Measurements from ENCODE around the gene EPHA3.

The EPHA3 gene

DNA sequence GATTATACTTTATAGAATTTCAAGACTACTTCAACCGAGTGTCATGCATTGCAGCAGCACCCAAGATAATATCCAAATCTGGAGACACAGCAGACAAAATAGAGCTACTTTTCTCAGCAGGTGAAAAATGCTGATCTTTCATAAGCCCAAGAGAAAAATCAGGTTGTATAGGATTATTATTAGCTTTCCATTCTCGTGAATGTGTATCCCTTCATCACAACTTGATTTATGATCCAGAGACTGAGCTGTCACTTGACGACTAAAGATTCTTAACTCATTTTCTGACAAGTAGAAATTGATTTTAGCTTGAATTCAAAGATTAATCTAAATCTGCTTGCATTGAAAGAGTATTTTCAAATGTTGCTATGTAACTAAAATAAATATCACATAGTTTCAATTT is 32.4 kb downstream of the EPHA3 start:
- H2AFZ ChIP-seq (ENCODE audit: low read length) = no peak overlapping the region
- WGBS, 2 donors (ENCODE audit: extremely low coverage in 2 of 2, insufficient read length in 2 of 2, insufficient replicate concordance in 1 of 2) = no CpG with 5 or more reads among the region's 3 CpGs
- H3K14ac ChIP-seq (ENCODE audit: low read length) = no peak overlapping the region
- H3K18ac ChIP-seq (ENCODE audit: low read length) = no peak overlapping the region
- DNase-seq (ENCODE audit: low spot score) = no peak
- no peak overlapping the region for H2BK5ac ChIP-seq (ENCODE audit: low read length)
- H2BK12ac ChIP-seq (ENCODE audit: low read length) = no peak overlapping the region
- no peak overlapping the region for H3K4ac ChIP-seq (ENCODE audit: low read length)
- no peak overlapping the region for H2AK5ac ChIP-seq (ENCODE audit: low read depth, low read length)
- no peak overlapping the region for H3K27ac ChIP-seq (replicated peaks; ENCODE audit: low read length)
- no peak overlapping the region for H2BK120ac ChIP-seq (ENCODE audit: low read depth, low read length)
- H4K8ac ChIP-seq (ENCODE audit: low read depth, low read length) = no peak overlapping the region
- H3K36me3 ChIP-seq (replicated peaks in 1 of 2; ENCODE audit: control insufficient read depth in 2 of 2, insufficient read depth in 2 of 2, low read length in 2 of 2) = no peaks in the 10 kb centered on the region
- H4K91ac ChIP-seq (ENCODE audit: low read depth, low read length, poor library complexity) = no peak overlapping the region
- no peak overlapping the region for H3K4me2 ChIP-seq (ENCODE audit: insufficient read depth, low read length, poor library complexity, severe bottlenecking)
- H2BK15ac ChIP-seq (ENCODE audit: low read length) = no peak overlapping the region
- no peaks in the 10 kb centered on the region for H3K27me3 ChIP-seq (ENCODE audit: control insufficient read depth in 3 of 3, insufficient read depth in 3 of 3, low read depth in 1 of 3, low read length in 3 of 3)
- no peak overlapping the region for H3K23ac ChIP-seq (ENCODE audit: low read depth, low read length, poor library complexity)
- no peaks in the 10 kb centered on the region for H3K9me3 ChIP-seq (replicated peaks in 1 of 2; ENCODE audit: control insufficient read depth in 2 of 2, insufficient read depth in 1 of 2, low read depth in 1 of 2, low read length in 2 of 2)
- no peak overlapping the region for H3K4me3 ChIP-seq (ENCODE audit: low read length in 2 of 2)
- no peaks in the 10 kb centered on the region for H3K79me1 ChIP-seq (ENCODE audit: low read depth, low read length)
- H3K4me1 ChIP-seq (ENCODE audit: control insufficient read depth in 2 of 2, insufficient read depth in 1 of 2, low read depth in 1 of 2, low read length in 2 of 2) = no peaks in the 10 kb centered on the region
- no peak overlapping the region for H3K9ac ChIP-seq (ENCODE audit: low read depth, low read length, poor library complexity)

DNA sequence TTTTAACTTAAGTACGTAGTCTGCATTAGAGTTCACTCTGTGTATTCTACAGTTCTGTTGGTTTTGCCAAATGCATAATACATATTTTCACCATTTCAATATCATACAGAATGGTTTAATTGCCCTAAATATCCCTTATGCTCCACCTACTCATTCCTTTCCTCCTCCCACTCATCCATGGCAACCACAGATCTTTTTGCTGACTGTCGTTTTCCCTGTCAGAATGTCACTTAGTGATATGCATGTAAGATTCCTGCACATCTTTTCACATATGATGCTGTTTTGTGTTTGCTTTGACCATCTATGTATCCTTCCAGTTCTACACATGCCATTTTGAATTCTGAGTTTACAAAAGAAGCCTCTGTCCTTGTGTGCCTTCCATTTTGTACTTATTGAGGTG is 36.7 kb downstream of the EPHA3 start:
- Histone ChIP-seq H4K8ac (ENCODE audit: low read depth, low read length) (no peak overlapping the region), H3K27me3 (ENCODE audit: control insufficient read depth in 3 of 3, insufficient read depth in 3 of 3, low read depth in 1 of 3, low read length in 3 of 3) (no peaks in the 10 kb centered on the region), H2AK5ac (ENCODE audit: low read depth, low read length) (no peak overlapping the region), H2BK12ac (ENCODE audit: low read length) (no peak overlapping the region), H3K79me1 (ENCODE audit: low read depth, low read length) (no peaks in the 10 kb centered on the region), H2AFZ (ENCODE audit: low read length) (no peak overlapping the region), H3K9me3 (replicated peaks in 1 of 2; ENCODE audit: control insufficient read depth in 2 of 2, insufficient read depth in 1 of 2, low read depth in 1 of 2, low read length in 2 of 2) (no peaks in the 10 kb centered on the region), H2BK15ac (ENCODE audit: low read length) (no peak overlapping the region), H2BK5ac (ENCODE audit: low read length) (no peak overlapping the region), H3K4ac (ENCODE audit: low read length) (no peak overlapping the region), H2BK120ac (ENCODE audit: low read depth, low read length) (no peak overlapping the region), H3K14ac (ENCODE audit: low read length) (no peak overlapping the region), H3K36me3 (replicated peaks in 1 of 2; ENCODE audit: control insufficient read depth in 2 of 2, insufficient read depth in 2 of 2, low read length in 2 of 2) (no peaks in the 10 kb centered on the region), H3K27ac (replicated peaks; ENCODE audit: low read length) (no peak overlapping the region), H3K4me2 (ENCODE audit: insufficient read depth, low read length, poor library complexity, severe bottlenecking) (no peak overlapping the region), H3K9ac (ENCODE audit: low read depth, low read length, poor library complexity) (no peak overlapping the region), H4K91ac (ENCODE audit: low read depth, low read length, poor library complexity) (no peak overlapping the region), H3K23ac (ENCODE audit: low read depth, low read length, poor library complexity) (no peak overlapping the region), H3K18ac (ENCODE audit: low read length) (no peak overlapping the region), H3K4me1 (ENCODE audit: control insufficient read depth in 2 of 2, insufficient read depth in 1 of 2, low read depth in 1 of 2, low read length in 2 of 2) (no peaks in the 10 kb centered on the region), H3K4me3 (ENCODE audit: low read length in 2 of 2) (no peak overlapping the region)
- DNase-seq (ENCODE audit: low spot score) = no peak
- WGBS, 2 donors (ENCODE audit: extremely low coverage in 2 of 2, insufficient read length in 2 of 2, insufficient replicate concordance in 1 of 2) = no CpG with 5 or more reads among the region's 2 CpGs

DNA sequence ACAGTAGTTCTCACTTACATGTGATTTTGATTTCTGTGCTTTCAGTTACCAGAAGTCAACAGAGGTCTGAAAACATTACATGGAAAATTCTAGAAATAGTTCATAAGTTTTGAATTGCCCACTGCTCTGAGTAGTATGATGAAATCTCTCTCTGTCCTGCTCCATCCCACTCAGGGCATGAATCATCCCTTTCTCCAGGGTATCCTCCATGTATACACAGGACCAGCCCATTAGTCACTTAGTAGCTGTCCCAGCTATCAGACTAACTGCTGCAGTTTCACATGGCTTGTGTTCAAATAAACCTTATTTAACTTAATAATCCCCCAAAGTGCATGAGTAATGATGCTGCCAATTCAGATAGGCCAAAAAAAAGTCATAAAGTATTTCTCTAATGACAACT is 38.6 kb downstream of the EPHA3 start:
- no peak overlapping the region for H4K8ac ChIP-seq (ENCODE audit: low read depth, low read length)
- H3K9me3 ChIP-seq (replicated peaks in 1 of 2; ENCODE audit: control insufficient read depth in 2 of 2, insufficient read depth in 1 of 2, low read depth in 1 of 2, low read length in 2 of 2) = no peaks in the 10 kb centered on the region
- H3K4ac ChIP-seq (ENCODE audit: low read length) = no peak overlapping the region
- H3K27ac ChIP-seq (replicated peaks; ENCODE audit: low read length) = no peak overlapping the region
- no peaks in the 10 kb centered on the region for H3K79me1 ChIP-seq (ENCODE audit: low read depth, low read length)
- H3K18ac ChIP-seq (ENCODE audit: low read length) = no peak overlapping the region
- H3K36me3 ChIP-seq (replicated peaks in 1 of 2; ENCODE audit: control insufficient read depth in 2 of 2, insufficient read depth in 2 of 2, low read length in 2 of 2) = no peaks in the 10 kb centered on the region
- no peak overlapping the region for H2BK120ac ChIP-seq (ENCODE audit: low read depth, low read length)
- H3K9ac ChIP-seq (ENCODE audit: low read depth, low read length, poor library complexity) = no peak overlapping the region
- H2AK5ac ChIP-seq (ENCODE audit: low read depth, low read length) = no peak overlapping the region
- no peak overlapping the region for H2BK15ac ChIP-seq (ENCODE audit: low read length)
- no peak overlapping the region for H2AFZ ChIP-seq (ENCODE audit: low read length)
- H3K4me2 ChIP-seq (ENCODE audit: insufficient read depth, low read length, poor library complexity, severe bottlenecking) = no peak overlapping the region
- H3K23ac ChIP-seq (ENCODE audit: low read depth, low read length, poor library complexity) = no peak overlapping the region
- no peaks in the 10 kb centered on the region for H3K27me3 ChIP-seq (ENCODE audit: control insufficient read depth in 3 of 3, insufficient read depth in 3 of 3, low read depth in 1 of 3, low read length in 3 of 3)
- no peak overlapping the region for H3K4me3 ChIP-seq (ENCODE audit: low read length in 2 of 2)
- no peak overlapping the region for H4K91ac ChIP-seq (ENCODE audit: low read depth, low read length, poor library complexity)
- H3K4me1 ChIP-seq (ENCODE audit: control insufficient read depth in 2 of 2, insufficient read depth in 1 of 2, low read depth in 1 of 2, low read length in 2 of 2) = no peaks in the 10 kb centered on the region
- no peak for DNase-seq (ENCODE audit: low spot score)
- no peak overlapping the region for H2BK5ac ChIP-seq (ENCODE audit: low read length)
- H2BK12ac ChIP-seq (ENCODE audit: low read length) = no peak overlapping the region
- H3K14ac ChIP-seq (ENCODE audit: low read length) = no peak overlapping the region

DNA sequence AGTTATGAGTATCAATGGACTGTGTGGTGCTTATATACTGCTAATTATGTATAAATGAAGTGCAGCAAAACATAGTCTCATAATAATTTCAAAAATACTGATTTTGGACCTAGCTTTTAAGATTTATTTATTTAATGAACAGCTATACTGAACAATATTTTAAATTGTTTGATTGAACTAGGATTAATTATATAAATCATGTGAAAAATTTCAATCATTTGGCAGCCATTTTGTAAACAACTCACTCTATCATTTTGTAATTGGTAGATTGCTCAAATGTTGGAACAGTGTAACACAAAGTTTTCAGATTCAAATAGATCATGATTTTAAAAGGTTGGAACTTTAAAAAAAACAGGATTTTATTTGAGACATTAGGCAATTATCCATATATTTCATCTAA is 47.0 kb downstream of the EPHA3 start:
- Histone ChIP-seq H3K9me3 (replicated peaks in 1 of 2; ENCODE audit: control insufficient read depth in 2 of 2, insufficient read depth in 1 of 2, low read depth in 1 of 2, low read length in 2 of 2) (no peaks in the 10 kb centered on the region), H3K4me3 (ENCODE audit: low read length in 2 of 2) (no peak overlapping the region), H2AK5ac (ENCODE audit: low read depth, low read length) (no peak overlapping the region), H2BK5ac (ENCODE audit: low read length) (no peak overlapping the region), H3K27me3 (ENCODE audit: control insufficient read depth in 3 of 3, insufficient read depth in 3 of 3, low read depth in 1 of 3, low read length in 3 of 3) (peaks cover 0 to 2% (median 0%) of the 10 kb centered on the region in 3 experiments), H2AFZ (ENCODE audit: low read length) (no peak overlapping the region), H3K27ac (replicated peaks; ENCODE audit: low read length) (no peak overlapping the region), H3K23ac (ENCODE audit: low read depth, low read length, poor library complexity) (no peak overlapping the region), H2BK12ac (ENCODE audit: low read length) (no peak overlapping the region), H3K18ac (ENCODE audit: low read length) (no peak overlapping the region), H3K9ac (ENCODE audit: low read depth, low read length, poor library complexity) (no peak overlapping the region), H2BK15ac (ENCODE audit: low read length) (no peak overlapping the region), H3K4me1 (ENCODE audit: control insufficient read depth in 2 of 2, insufficient read depth in 1 of 2, low read depth in 1 of 2, low read length in 2 of 2) (peaks cover 0 to 5% of the 10 kb centered on the region in 2 donors), H4K8ac (ENCODE audit: low read depth, low read length) (no peak overlapping the region), H4K91ac (ENCODE audit: low read depth, low read length, poor library complexity) (no peak overlapping the region), H2BK120ac (ENCODE audit: low read depth, low read length) (no peak overlapping the region), H3K4me2 (ENCODE audit: insufficient read depth, low read length, poor library complexity, severe bottlenecking) (no peak overlapping the region), H3K4ac (ENCODE audit: low read length) (no peak overlapping the region), H3K36me3 (replicated peaks in 1 of 2; ENCODE audit: control insufficient read depth in 2 of 2, insufficient read depth in 2 of 2, low read length in 2 of 2) (no peaks in the 10 kb centered on the region), H3K14ac (ENCODE audit: low read length) (no peak overlapping the region), H3K79me1 (ENCODE audit: low read depth, low read length) (no peaks in the 10 kb centered on the region)
- DNase-seq (ENCODE audit: low spot score) = no peak

Data from neuronal stem cell (in vitro differentiated cells).